ENCODE data around the gene PARD6G.
A peak's percentile ranks its signal among the peaks of the same experiment; 100 is the strongest.

Gene PARD6G

GRCh38 chr18:80115035-80115434 lies 132.3 kb downstream of the PARD6G start:
- DNase-seq (ENCODE audit: low read depth, low spot score), result no peak
- no peak overlapping the region for H3K4me3 ChIP-seq (ENCODE audit: low read depth, low read length)
- in situ Hi-C loops (cut with HindIII; ENCODE audit: low sequenced_read_pairs), result no loop called here
- TF ChIP-seq CTCF (IDR thresholded peaks at IDR 0.05; ENCODE audit: low read depth, low read length), result no peak

- DNase-seq (ENCODE audit: low read depth, low spot score), result no peak
- no peak overlapping the region for H3K4me3 ChIP-seq (ENCODE audit: low read depth, low read length)
- in situ Hi-C loops (cut with HindIII; ENCODE audit: low sequenced_read_pairs), result no loop called here
- no peak for TF ChIP-seq CTCF (IDR thresholded peaks at IDR 0.05; ENCODE audit: low read depth, low read length)
Observed at GRCh38 chr18:80112624-80113248, 134.6 kb downstream of the PARD6G start.

GRCh38 chr18:80109676-80110078 lies 137.6 kb downstream of the PARD6G start:
- DNase-seq (ENCODE audit: low read depth, low spot score), result peak; percentile 48
- in situ Hi-C loops (cut with HindIII; ENCODE audit: low sequenced_read_pairs), result no loop called here
- TF ChIP-seq CTCF (IDR thresholded peaks at IDR 0.05; ENCODE audit: low read depth, low read length), result no peak
- H3K4me3 ChIP-seq (ENCODE audit: low read depth, low read length), result peak overlapping the region; percentile 82

- in situ Hi-C loops (cut with HindIII; ENCODE audit: low sequenced_read_pairs), result no loop called here
- peak; percentile 95 for DNase-seq (ENCODE audit: low read depth, low spot score)
- TF ChIP-seq CTCF (IDR thresholded peaks at IDR 0.05; ENCODE audit: low read depth, low read length), result no peak
- peak within 1 kb of the TSS; percentile 82 for H3K4me3 ChIP-seq (ENCODE audit: low read depth, low read length)
Observed at GRCh38 chr18:80108739-80109675, 138.3 kb downstream of the PARD6G start, which contains the start of gene ADNP2. TSS of gene ADNP2 (plus strand) at chr18:80109262. CDS start at chr18:80117543, 8,281 bp downstream.

GRCh38 chr18:80108121-80108536 lies 139.2 kb downstream of the PARD6G start:
- no peak for DNase-seq (ENCODE audit: low read depth, low spot score)
- no peak overlapping the region for H3K4me3 ChIP-seq (ENCODE audit: low read depth, low read length)
- in situ Hi-C loops (cut with HindIII; ENCODE audit: low sequenced_read_pairs), result no loop called here
- TF ChIP-seq CTCF (IDR thresholded peaks at IDR 0.05; ENCODE audit: low read depth, low read length), result no peak

GRCh38 chr18:80107426-80107825 lies 139.9 kb downstream of the PARD6G start:
- no peak for TF ChIP-seq CTCF (IDR thresholded peaks at IDR 0.05; ENCODE audit: low read depth, low read length)
- no peak for DNase-seq (ENCODE audit: low read depth, low spot score)

More at GRCh38 chr18:80107426-80107825, 139.9 kb downstream of the PARD6G start:
- H3K4me3 ChIP-seq (ENCODE audit: low read depth, low read length), result no peak overlapping the region
- in situ Hi-C loops (cut with HindIII; ENCODE audit: low sequenced_read_pairs), result no loop called here
